ENCODE measurements around the gene GPC5. TPM values are rescaled to one million over a fixed set of nuclear protein-coding genes. Genes with fewer than 3 reads are reported as not detected.

Gene GPC5
- total and polyA plus RNA-seq, 4 donors: 0.51 to 22.4 (median 2.0) TPM

- no peak overlapping the region for H3K27ac ChIP-seq (ENCODE audit: low read depth in 1 of 2, low read length in 2 of 2)
- H3K4me3 ChIP-seq (ENCODE audit: low read depth in 1 of 3, low read length in 3 of 3): no peak overlapping the region
- 85% methylated on average over 2 of the region's 2 CpGs for WGBS
- H3K9me3 ChIP-seq (ENCODE audit: control insufficient read depth in 4 of 4, low read length in 3 of 4): no peaks in the 10 kb centered on the region
- H3K36me3 ChIP-seq (ENCODE audit: control insufficient read depth in 4 of 4, insufficient read depth in 3 of 4, low read depth in 1 of 4, low read length in 3 of 4): no peaks in the 10 kb centered on the region
- H3K4me1 ChIP-seq (ENCODE audit: control insufficient read depth in 4 of 4, insufficient read depth in 4 of 4, low read length in 3 of 4): no peaks in the 10 kb centered on the region
- DNase-seq (ENCODE audit: low spot score): no peak
- TF ChIP-seq TAF1 (conservative IDR thresholded peaks at IDR 0.05) (no peak), GABPA (IDR thresholded peaks at IDR 0.05 in 1 of 2, conservative IDR thresholded peaks at IDR 0.05 in 1 of 2) (no peak), YY1 (IDR thresholded peaks at IDR 0.05) (no peak), RAD21 (IDR thresholded peaks at IDR 0.05) (no peak), FOXA1 (IDR thresholded peaks at IDR 0.05) (no peak), HNF4G (IDR thresholded peaks at IDR 0.05) (no peak), NR2F2 (IDR thresholded peaks at IDR 0.05) (no peak), HNF4A (conservative IDR thresholded peaks at IDR 0.05) (no peak), EGR1 (IDR thresholded peaks at IDR 0.05; ENCODE audit: low read depth in 2 of 2) (no peak), SP1 (IDR thresholded peaks at IDR 0.05) (no peak)
- TF ChIP-seq, protein P1, sequence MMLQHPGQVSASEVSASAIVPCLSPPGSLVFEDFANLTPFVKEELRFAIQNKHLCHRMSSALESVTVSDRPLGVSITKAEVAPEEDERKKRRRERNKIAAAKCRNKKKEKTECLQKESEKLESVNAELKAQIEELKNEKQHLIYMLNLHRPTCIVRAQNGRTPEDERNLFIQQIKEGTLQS (IDR thresholded peaks at IDR 0.05): no peak
- TF ChIP-seq, protein P2, sequence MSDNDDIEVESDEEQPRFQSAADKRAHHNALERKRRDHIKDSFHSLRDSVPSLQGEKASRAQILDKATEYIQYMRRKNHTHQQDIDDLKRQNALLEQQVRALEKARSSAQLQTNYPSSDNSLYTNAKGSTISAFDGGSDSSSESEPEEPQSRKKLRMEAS (IDR thresholded peaks at IDR 0.05): no peak
- TF ChIP-seq, protein P3, sequence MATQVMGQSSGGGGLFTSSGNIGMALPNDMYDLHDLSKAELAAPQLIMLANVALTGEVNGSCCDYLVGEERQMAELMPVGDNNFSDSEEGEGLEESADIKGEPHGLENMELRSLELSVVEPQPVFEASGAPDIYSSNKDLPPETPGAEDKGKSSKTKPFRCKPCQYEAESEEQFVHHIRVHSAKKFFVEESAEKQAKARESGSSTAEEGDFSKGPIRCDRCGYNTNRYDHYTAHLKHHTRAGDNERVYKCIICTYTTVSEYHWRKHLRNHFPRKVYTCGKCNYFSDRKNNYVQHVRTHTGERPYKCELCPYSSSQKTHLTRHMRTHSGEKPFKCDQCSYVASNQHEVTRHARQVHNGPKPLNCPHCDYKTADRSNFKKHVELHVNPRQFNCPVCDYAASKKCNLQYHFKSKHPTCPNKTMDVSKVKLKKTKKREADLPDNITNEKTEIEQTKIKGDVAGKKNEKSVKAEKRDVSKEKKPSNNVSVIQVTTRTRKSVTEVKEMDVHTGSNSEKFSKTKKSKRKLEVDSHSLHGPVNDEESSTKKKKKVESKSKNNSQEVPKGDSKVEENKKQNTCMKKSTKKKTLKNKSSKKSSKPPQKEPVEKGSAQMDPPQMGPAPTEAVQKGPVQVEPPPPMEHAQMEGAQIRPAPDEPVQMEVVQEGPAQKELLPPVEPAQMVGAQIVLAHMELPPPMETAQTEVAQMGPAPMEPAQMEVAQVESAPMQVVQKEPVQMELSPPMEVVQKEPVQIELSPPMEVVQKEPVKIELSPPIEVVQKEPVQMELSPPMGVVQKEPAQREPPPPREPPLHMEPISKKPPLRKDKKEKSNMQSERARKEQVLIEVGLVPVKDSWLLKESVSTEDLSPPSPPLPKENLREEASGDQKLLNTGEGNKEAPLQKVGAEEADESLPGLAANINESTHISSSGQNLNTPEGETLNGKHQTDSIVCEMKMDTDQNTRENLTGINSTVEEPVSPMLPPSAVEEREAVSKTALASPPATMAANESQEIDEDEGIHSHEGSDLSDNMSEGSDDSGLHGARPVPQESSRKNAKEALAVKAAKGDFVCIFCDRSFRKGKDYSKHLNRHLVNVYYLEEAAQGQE (IDR thresholded peaks at IDR 0.05): no peak
- no peaks in the 10 kb centered on the region for H3K27me3 ChIP-seq (ENCODE audit: control insufficient read depth in 4 of 4, insufficient read depth in 4 of 4, low read length in 3 of 4)
- H3K9ac ChIP-seq (ENCODE audit: low read depth in 1 of 2, low read length in 2 of 2): no peak overlapping the region
Measured at GRCh38 chr13:91657283-91657682, 258.9 kb downstream of the GPC5 start.

DNA sequence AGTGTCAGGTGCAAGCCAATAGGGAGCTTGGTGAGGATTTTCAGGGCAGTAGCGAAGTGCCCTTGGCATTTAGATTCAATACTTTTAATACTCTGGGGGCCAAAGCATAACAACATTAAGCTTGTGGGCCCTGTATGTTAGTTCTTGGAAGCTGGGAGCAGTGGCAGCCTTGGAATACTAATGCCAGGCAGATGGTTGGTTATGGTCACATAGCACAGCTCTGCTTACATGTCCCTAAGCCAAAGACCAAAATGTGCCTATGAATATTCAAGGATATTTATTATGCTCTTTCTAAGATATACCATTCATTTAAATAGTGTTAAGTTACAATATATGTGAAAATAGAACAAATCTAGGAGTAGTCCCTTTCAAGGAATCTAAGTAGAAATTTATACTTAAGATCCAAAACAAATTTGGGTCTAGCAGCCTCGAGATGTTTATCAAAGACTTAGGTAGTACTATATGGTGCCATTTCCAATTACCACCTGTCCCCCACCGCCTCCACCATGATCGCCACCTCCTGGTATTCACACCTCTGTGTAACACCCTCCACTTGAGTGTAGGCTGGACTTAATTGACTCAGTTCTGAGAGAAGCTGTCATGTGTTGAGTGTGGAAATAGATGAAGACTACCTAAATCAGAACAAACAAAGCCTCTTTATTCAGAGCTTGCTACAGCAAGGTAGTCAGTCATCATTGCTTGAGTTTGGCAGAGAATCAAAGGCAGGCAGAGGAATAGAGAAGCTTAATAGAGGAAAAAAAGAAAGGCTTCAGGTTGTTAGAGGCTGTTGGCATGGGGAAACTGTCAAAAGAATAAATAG, 261.0 kb downstream of the GPC5 start:
- no peak overlapping the region for H3K4me3 ChIP-seq (ENCODE audit: low read depth in 1 of 3, low read length in 3 of 3)
- H3K9ac ChIP-seq (ENCODE audit: low read depth in 1 of 2, low read length in 2 of 2): no peak overlapping the region
- TF ChIP-seq GABPA (IDR thresholded peaks at IDR 0.05 in 1 of 2, conservative IDR thresholded peaks at IDR 0.05 in 1 of 2) (no peak), HNF4A (conservative IDR thresholded peaks at IDR 0.05) (no peak), CTCF (IDR thresholded peaks at IDR 0.05; ENCODE audit: low read depth, low read length, missing input control) (no peak), HNF4G (IDR thresholded peaks at IDR 0.05) (no peak), FOXA1 (IDR thresholded peaks at IDR 0.05) (no peak), JUND (IDR thresholded peaks at IDR 0.05) (no peak), NR2F2 (IDR thresholded peaks at IDR 0.05) (no peak)
- no peaks in the 10 kb centered on the region for H3K27me3 ChIP-seq (ENCODE audit: control insufficient read depth in 4 of 4, insufficient read depth in 4 of 4, low read length in 3 of 4)
- no peaks in the 10 kb centered on the region for H3K9me3 ChIP-seq (ENCODE audit: control insufficient read depth in 4 of 4, low read length in 3 of 4)
- DNase-seq (ENCODE audit: low spot score): no peak
- H3K4me1 ChIP-seq (ENCODE audit: control insufficient read depth in 4 of 4, insufficient read depth in 4 of 4, low read length in 3 of 4): no peaks in the 10 kb centered on the region
- 89% methylated on average over 4 of the region's 4 CpGs for WGBS
- H3K27ac ChIP-seq (ENCODE audit: low read depth in 1 of 2, low read length in 2 of 2): no peak overlapping the region
- H3K36me3 ChIP-seq (ENCODE audit: control insufficient read depth in 4 of 4, insufficient read depth in 3 of 4, low read depth in 1 of 4, low read length in 3 of 4): no peaks in the 10 kb centered on the region
